ENCODE measurements around the gene SNX13. TPM values are rescaled to one million over a fixed set of nuclear protein-coding genes. Genes with fewer than 3 reads are reported as not detected.

Gene SNX13
- total and polyA plus RNA-seq, 2 of the 4 experiments (the other 2 are of a cell fraction): 9.0 to 24.9 TPM

GRCh38 chr7:17770710-17771375, 169.5 kb downstream of the SNX13 start:
- H4K91ac ChIP-seq (ENCODE audit: insufficient read depth, low read depth, low read length): no peak overlapping the region
- dilution Hi-C loops (cut with HindIII; ENCODE audit: low sequenced_read_pairs, unreplicated experiment) (no loop called here), intact Hi-C loops (cut with micrococcal nuclease) (loop anchor here (1.0 to 5.0 kb wide), 4 partner anchors 191 to 574 kb away; no protein-coding TSS in a partner anchor), in situ Hi-C loops (cut with MboI; ENCODE audit: low sequenced_read_pairs) (loop anchor here (10.0 kb wide), 1 partner anchor 574 kb away; no protein-coding TSS in a partner anchor)
- H3K9ac ChIP-seq (ENCODE audit: low read depth, low read length): no peak overlapping the region
- ATAC-seq (ENCODE audit: low read depth) (no peak), DNase-seq (no peak)
- H3K9me3 ChIP-seq (ENCODE audit: control insufficient read depth, insufficient read depth, low read length): no peaks in the 10 kb centered on the region
- no peak overlapping the region for H2AK5ac ChIP-seq (ENCODE audit: low read depth, low read length)
- H3K9me1 ChIP-seq (ENCODE audit: insufficient read depth, low read length): peaks cover 6% of the 10 kb centered on the region; the same call in 1 of the 2 replicates
- H2BK120ac ChIP-seq (ENCODE audit: low read depth, low read length): no peak overlapping the region
- H3K14ac ChIP-seq (replicated peaks; ENCODE audit: low read depth, low read length): no peak overlapping the region
- no TSS peak for BruUV-seq (replicated peaks)
- no peak overlapping the region for H2BK20ac ChIP-seq (ENCODE audit: low read depth, low read length)
- no peak overlapping the region for H3K23ac ChIP-seq (ENCODE audit: low read depth, low read length)
- H3K79me1 ChIP-seq (ENCODE audit: low read depth in 1 of 2, low read length in 2 of 2): no peaks in the 10 kb centered on the region
- no peak overlapping the region for H3K18ac ChIP-seq (ENCODE audit: low read depth, low read length)
- POLR2A ChIA-PET (ENCODE audit: unreplicated experiment): no interaction called here
- CTCF ChIA-PET: interaction anchor here (0.5 to 2.2 kb wide), 16 partner anchors 9 to 799 kb away, joined by 3 to 9 read pairs (median 3); no protein-coding TSS in a partner anchor
- H2AFZ ChIP-seq (replicated peaks; ENCODE audit: low read length, poor library complexity): no peak overlapping the region
- no peak overlapping the region for H2AK9ac ChIP-seq (replicated peaks; ENCODE audit: low read depth, low read length, poor library complexity)
- no peak overlapping the region for H2BK5ac ChIP-seq (ENCODE audit: low read depth, low read length, poor library complexity, severe bottlenecking)
- H4K20me1 ChIP-seq (ENCODE audit: insufficient read depth, low read length): no peaks in the 10 kb centered on the region
- H3K4me1 ChIP-seq (ENCODE audit: control insufficient read depth, insufficient read depth, low read length): no peaks in the 10 kb centered on the region; the same call in 1 of the 2 replicates
- H4K8ac ChIP-seq (ENCODE audit: low read depth in 2 of 2, low read length in 2 of 2): no peak overlapping the region
- no peak overlapping the region for H2BK15ac ChIP-seq (ENCODE audit: low read depth, low read length)
- no peak overlapping the region for H3K4me3 ChIP-seq (ENCODE audit: insufficient read depth, low read depth, low read length)
- no peak overlapping the region for H3K4ac ChIP-seq (ENCODE audit: low read depth, low read length)
- no peak overlapping the region for H4K5ac ChIP-seq (ENCODE audit: low read depth, low read length)
- no peak overlapping the region for H3K27ac ChIP-seq (ENCODE audit: insufficient read depth, low read length)
- no peaks in the 10 kb centered on the region for H3K36me3 ChIP-seq (ENCODE audit: control insufficient read depth, insufficient read depth, low read length)
- no peak overlapping the region for H3K4me2 ChIP-seq (ENCODE audit: low read depth, low read length)
- H3K27me3 ChIP-seq (ENCODE audit: control insufficient read depth, insufficient read depth, low read length): no peaks in the 10 kb centered on the region
- no peak overlapping the region for H3K56ac ChIP-seq (ENCODE audit: extremely low read depth, insufficient read depth, low read length)
- WGBS, 2 experiments (ENCODE audit: extremely low coverage in 2 of 2, insufficient read length in 1 of 2): 83% methylated on average over 2 of the region's 4 CpGs; no CpG with 5 or more reads in 1 of the 2 experiments
- no peak for TF ChIP-seq MAFK (IDR thresholded peaks at IDR 0.05; ENCODE audit: low read depth, low read length)
- TF ChIP-seq CHD1 (IDR thresholded peaks at IDR 0.05; ENCODE audit: low read depth, low read length): no peak
- no peak for TF ChIP-seq CTCF (conservative IDR thresholded peaks at IDR 0.05; ENCODE audit: low read depth, low read length)
- TF ChIP-seq USF2 (IDR thresholded peaks at IDR 0.05; ENCODE audit: low read depth, low read length): no peak
- no peak for TF ChIP-seq CEBPB (IDR thresholded peaks at IDR 0.05; ENCODE audit: low read depth, low read length)
- no peak for TF ChIP-seq FOS (IDR thresholded peaks at IDR 0.05; ENCODE audit: low read depth, low read length)
- no peak for TF ChIP-seq BHLHE40 (IDR thresholded peaks at IDR 0.05; ENCODE audit: low read depth, low read length)
- no peak for TF ChIP-seq NFE2L2 (IDR thresholded peaks at IDR 0.05; ENCODE audit: low read depth, low read length)
- no peak for TF ChIP-seq RCOR1 (IDR thresholded peaks at IDR 0.05; ENCODE audit: insufficient replicate concordance, low read length)
- no peak for TF ChIP-seq MAZ (IDR thresholded peaks at IDR 0.05; ENCODE audit: borderline replicate concordance, low read depth, low read length)
- TF ChIP-seq MXI1 (IDR thresholded peaks at IDR 0.05; ENCODE audit: borderline replicate concordance, low read depth, low read length): no peak
- no peak for TF ChIP-seq ELK1 (IDR thresholded peaks at IDR 0.05; ENCODE audit: borderline replicate concordance, low read depth, low read length)
- TF ChIP-seq RAD21 (IDR thresholded peaks at IDR 0.05; ENCODE audit: low read length): no peak
- TF ChIP-seq SMC3 (IDR thresholded peaks at IDR 0.05; ENCODE audit: low read depth, low read length): no peak
- no peak for TF ChIP-seq POLR2A (IDR thresholded peaks at IDR 0.05; ENCODE audit: low read depth, low read length)
